IPS DF 4.7 (cell line): ENCODE measurements around the gene OR52E1.

Experiments
- DNase-seq: peaks from one replicate; pipeline ENCODE4 v3.0.0-alpha.2; 2013; ENCODE audit warnings: low spot score; ENCODE audit errors: extremely low read depth

OR52E1 gene

DNA sequence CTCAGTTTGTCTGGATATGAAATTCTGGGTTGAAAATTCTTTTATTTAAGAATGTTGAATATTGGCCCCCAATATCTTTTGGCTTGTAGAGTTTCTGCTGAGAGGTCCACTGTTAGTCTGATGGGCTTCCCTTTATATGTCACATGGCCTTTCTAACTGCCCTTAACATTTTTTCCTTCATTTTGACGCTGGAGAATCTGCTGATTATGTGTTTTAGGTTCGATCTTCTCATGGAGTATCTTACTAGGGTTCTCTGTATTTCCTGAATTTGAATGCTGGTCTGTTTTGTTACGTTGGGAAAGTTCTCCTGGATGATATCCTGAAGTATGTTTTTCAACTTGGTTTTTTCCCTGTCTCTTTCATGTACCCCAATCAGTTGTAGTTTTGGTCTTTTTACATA is 46.0 kb downstream of the OR52E1 start:
- DNase-seq: no peak

DNA sequence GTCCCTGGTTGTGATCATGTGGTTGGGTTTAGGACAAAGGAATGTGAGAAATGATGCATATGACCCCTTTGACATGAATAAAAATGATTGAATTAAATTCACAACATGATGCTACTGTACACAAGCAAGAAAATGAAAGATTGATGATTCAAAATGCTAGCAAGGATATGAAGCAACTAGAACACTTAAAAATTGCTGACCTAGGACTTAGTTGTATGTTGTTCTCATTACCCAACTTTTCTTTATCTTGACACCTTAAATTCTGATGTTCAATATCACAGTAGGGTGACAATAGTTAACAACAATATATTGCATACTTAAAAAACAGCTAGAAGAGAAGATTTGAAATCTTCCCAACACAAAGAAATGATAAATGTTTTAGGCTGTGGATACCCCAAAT is 48.2 kb downstream of the OR52E1 start:
- no peak for DNase-seq

DNA sequence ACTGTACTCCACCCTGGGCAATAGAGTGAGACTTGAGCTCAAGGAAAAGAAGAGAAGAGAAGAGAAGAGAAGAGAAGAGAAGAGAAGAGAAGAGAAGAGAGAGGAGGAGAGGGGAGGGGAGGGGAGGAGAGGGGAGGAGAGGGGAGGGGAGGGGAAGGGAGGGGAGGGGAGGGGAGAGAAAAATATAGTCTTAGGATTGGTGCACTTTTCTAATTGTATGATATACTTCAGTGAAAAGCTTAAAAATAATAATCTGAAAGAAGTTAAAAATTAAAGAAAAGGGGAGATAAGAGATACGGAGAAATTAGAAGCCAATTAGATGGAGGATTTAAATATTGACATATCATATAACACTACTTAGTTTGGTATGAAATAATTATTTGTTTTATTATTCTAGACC is 49.5 kb downstream of the OR52E1 start:
- DNase-seq: no peak
